K562 (cell line): Measurements from ENCODE around the gene KDM2A. TPM values are rescaled to one million over a fixed set of nuclear protein-coding genes. Genes with fewer than 3 reads are reported as not detected.

Experiments
- ATAC-seq: fragments of 200-7000 bp; cut with Tn5 transposase; 3 replicates; pipeline ENCODE4 v1.9.1; 2020; ENCODE audit warnings: moderate library complexity
- BruUV-seq: library from RNA; stranded (reverse); fragments of 400-500 nt; replicated peaks from 2 replicates; lab custom pipeline; 2021; lab: Mats Ljungman, UMichigan
- CTCF ChIA-PET: fragments of 300-600 bp; formaldehyde crosslinking; extraction: SDS; loops from one replicate; lab custom pipeline; 2021; ENCODE audit warnings: low intra/inter-chr PET ratio; lab: Yijun Ruan, JAX
- POLR2A ChIA-PET: fragments of 300-600, 350-650 bp; sonication (Branson Sonifier 250); formaldehyde crosslinking; extraction: SDS; loops from one replicate; lab custom pipeline; 2021; ENCODE audit warnings: antibody characterized with exemption, inconsistent platforms; lab: Yijun Ruan, JAX
- DNase-seq, 4 experiments: peaks; one replicate each; pipeline versions ENCODE4 v3.0.0 to v3.0.0-alpha.2; 2011 to 2018; ENCODE audit warnings: low spot score in 3 of 4, mixed read lengths in 3 of 4; ENCODE audit errors: extremely low read depth in 1 of 4
- FAIRE-seq: peaks from 2 replicates; lab custom pipeline; 2011; peaks lifted over from hg19 to GRCh38; lab: Jason Lieb, UNC
- H2AFZ ChIP-seq: 2 replicates; pipeline ENCODE4 v1.6.0; 2011; ENCODE audit warnings: low read depth, low read length, control low read depth, inconsistent platforms
- H3K27ac ChIP-seq: fragments of 200-600 bp; 3 replicates; pipeline ENCODE4 v1.8.0; 2011; ENCODE audit warnings: low read depth, mild to moderate bottlenecking, control low read depth, inconsistent platforms, low read length, moderate library complexity, mixed read lengths; ENCODE audit errors: extremely low read depth
- H3K27me3 ChIP-seq, 2 experiments: fragments of 300-600 bp in 1 of 2; 2 replicates in 1 of 2; 3 replicates in 1 of 2; pipeline versions ENCODE4 v1.6.0 to v1.8.0; 2011; ENCODE audit warnings: inconsistent platforms in 2 of 2, low read length in 2 of 2, mild to moderate bottlenecking in 1 of 2, mixed read lengths in 1 of 2, moderate library complexity in 1 of 2; ENCODE audit not compliant: control insufficient read depth in 2 of 2, insufficient read depth in 2 of 2
- H3K36me3 ChIP-seq: fragments of 300-600 bp; 3 replicates; pipeline ENCODE4 v1.8.0; 2011; ENCODE audit warnings: mild to moderate bottlenecking, low read length, inconsistent platforms; ENCODE audit not compliant: control insufficient read depth, insufficient read depth
- H3K4me1 ChIP-seq, 2 experiments: fragments of 200-600 bp in 1 of 2; replicated peaks in 1 of 2; 2 replicates in 1 of 2; 3 replicates in 1 of 2; pipeline versions ENCODE4 v1.5.1 to v1.8.0; 2011; ENCODE audit warnings: inconsistent platforms in 2 of 2, low read length in 2 of 2, mild to moderate bottlenecking in 1 of 2, mixed read lengths in 1 of 2, moderate library complexity in 1 of 2; ENCODE audit not compliant: control insufficient read depth in 2 of 2, insufficient read depth in 2 of 2
- H3K4me2 ChIP-seq: 2 replicates; pipeline ENCODE4 v1.6.1; 2011; ENCODE audit warnings: low read length, control low read depth, inconsistent platforms, mixed read lengths; ENCODE audit not compliant: insufficient read depth
- H3K4me3 ChIP-seq: fragments of 200-600 bp; sonication (generic), shearing (Covaris generic); 2 replicates; pipeline ENCODE4 v1.5.1; 2016; ENCODE audit warnings: control low read depth, inconsistent platforms
- H3K79me2 ChIP-seq: fragments of 200-600 bp; 3 replicates; pipeline ENCODE4 v1.8.0; 2011; ENCODE audit warnings: low read length, inconsistent platforms; ENCODE audit not compliant: control insufficient read depth, insufficient read depth
- H3K9ac ChIP-seq, 2 experiments: 2 replicates each; pipeline versions ENCODE4 v1.6.0 to v1.6.1; 2011; ENCODE audit warnings: low read depth in 2 of 2, low read length in 2 of 2, control low read depth in 1 of 2, inconsistent platforms in 1 of 2, mild to moderate bottlenecking in 1 of 2, mixed read lengths in 1 of 2; ENCODE audit not compliant: insufficient read depth in 1 of 2
- H3K9me1 ChIP-seq: one replicate; pipeline ENCODE4 v1.6.0; 2011; ENCODE audit warnings: inconsistent platforms, mild to moderate bottlenecking, low read length, moderate library complexity; ENCODE audit not compliant: control insufficient read depth, insufficient read depth
- H3K9me3 ChIP-seq: replicated peaks from 2 replicates; pipeline ENCODE4 v1.5.1; 2011; ENCODE audit warnings: low read depth, low read length, inconsistent platforms; ENCODE audit not compliant: control insufficient read depth, insufficient read depth
- H4K20me1 ChIP-seq: replicated peaks from 2 replicates; pipeline ENCODE4 v1.6.1; 2011; ENCODE audit warnings: low read length, inconsistent platforms, mixed read lengths; ENCODE audit not compliant: control insufficient read depth, insufficient read depth
- ADNP ChIP-seq: fragments of 200-800 bp; sonication (Bioruptor generic); IDR thresholded peaks from 2 replicates; pipeline ENCODE4 v1.6.1; 2016; ENCODE audit warnings: missing genetic modification characterization, missing compliant biosample characterization
- ATF2 ChIP-seq: sonication (generic); formaldehyde crosslinking; IDR thresholded peaks from 2 replicates; pipeline ENCODE4 v1.8.1; 2022; ENCODE audit warnings: missing genetic modification reagents
- HDAC1 ChIP-seq, 2 experiments: fragments of 450-650 bp; IDR thresholded peaks; 2 replicates each; pipeline ENCODE4 v1.6.1; 2016 to 2017; ENCODE audit warnings: inconsistent platforms in 1 of 2, mild to moderate bottlenecking in 1 of 2, moderate library complexity in 1 of 2
- KAT7 ChIP-seq: sonication (generic); formaldehyde crosslinking; IDR thresholded peaks from 2 replicates; pipeline ENCODE4 v1.8.0; 2022; ENCODE audit warnings: missing genetic modification reagents, mild to moderate bottlenecking, borderline replicate concordance
- KDM1A ChIP-seq, 2 experiments: fragments of 450-650 bp; IDR thresholded peaks; 2 replicates each; pipeline ENCODE4 v1.6.1; 2016; ENCODE audit warnings: mild to moderate bottlenecking in 2 of 2
- MLX ChIP-seq, 2 experiments: fragments of 450-650 bp in 1 of 2; sonication (generic) in 1 of 2; formaldehyde crosslinking; conservative IDR thresholded peaks; 2 replicates each; pipeline versions ENCODE4 v1.4.0 to v1.8.1; 2020 to 2022; ENCODE audit warnings: mild to moderate bottlenecking in 1 of 2, missing genetic modification reagents in 1 of 2
- MNT ChIP-seq, 2 experiments: fragments of 450-650 bp; conservative IDR thresholded peaks; 2 replicates each; pipeline ENCODE4 v1.6.1; 2017; ENCODE audit warnings: mild to moderate bottlenecking in 2 of 2, moderate library complexity in 2 of 2
- MXD1 ChIP-seq: fragments of 250-450 bp; sonication (Bioruptor Pico); IDR thresholded peaks from 2 replicates; pipeline ENCODE4 v1.8.0; 2021; ENCODE audit warnings: borderline replicate concordance, mild to moderate bottlenecking, moderate library complexity; ENCODE audit not compliant: poor library complexity, severe bottlenecking
- POLR2A ChIP-seq: fragments of 450-650 bp; conservative IDR thresholded peaks from 2 replicates; pipeline ENCODE4 v1.6.1; 2016
- ZFP30 ChIP-seq: fragments of 250-450 bp; sonication (Bioruptor Pico); IDR thresholded peaks from 2 replicates; pipeline ENCODE4 v1.8.0; 2022; ENCODE audit warnings: moderate library complexity, mild to moderate bottlenecking, inconsistent platforms, borderline replicate concordance
- ZNF140 ChIP-seq: fragments of 250-450 bp; sonication (Bioruptor Pico); IDR thresholded peaks from 2 replicates; pipeline ENCODE4 v1.8.0; 2021; ENCODE audit warnings: moderate library complexity, mild to moderate bottlenecking, inconsistent platforms
- WGBS: fragments of 100-300 bp; shearing (Covaris generic); methylation state at CpG from one replicate; pipeline ENCODE4 v1.1.6; 2016; ENCODE audit warnings: low coverage, mixed read lengths; ENCODE audit not compliant: insufficient coverage; ENCODE audit errors: missing lambda C conversion rate; 5-methylcytosine and 5-hydroxymethylcytosine counted together
- in situ Hi-C: fragments of 300-500 bp; cut with MboI; formaldehyde crosslinking; loops from 4 replicates; pipeline ENCODE4 v1.15.0; 2018; ENCODE audit warnings: inconsistent platforms, mixed read lengths
- intact Hi-C: fragments of 100-400 bp; cut with micrococcal nuclease; formaldehyde crosslinking; loops from 2 replicates; pipeline ENCODE4 v1.14.2; 2022
- polyA plus RNA-seq, 8 experiments: library from polyadenylated mRNA; depleted of rRNA in 4 of 8; stranded (reverse) in 5 of 8; unstranded in 3 of 8; fragments of >200 nt; fragmentation: Nextera tagmentation in 2 of 8; fragmentation: Illumina TruSeq in 1 of 8; extraction: Ambion mirVana in 2 of 8; extraction: Trizol in 1 of 8; gene quantifications; 2 replicates each; pipeline versions ENCODE4 v1.2.1 to v1.2.3, GENCODE V29; 2011 to 2014; ENCODE audit warnings: inconsistent platforms in 1 of 8, missing spikeins in 1 of 8
- total RNA-seq, 7 experiments: library from RNA; depleted of rRNA in 6 of 7; stranded (reverse); fragments of >200 nt in 6 of 7; fragmentation: Illumina TruSeq in 2 of 7; extraction: Trizol in 2 of 7; gene quantifications; 2 replicates each; pipeline versions ENCODE4 v1.2.1 to v1.2.3, GENCODE V29; 2011 to 2021; ENCODE audit warnings: low replicate concordance in 1 of 7

The KDM2A gene
- total and polyA plus RNA-seq, 9 of the 15 experiments (the other 6 are each of a cell fraction or from before 2014, with no cell fraction given): 5.0 to 39.3 (median 21.3) TPM

GRCh38 chr11:67083786-67084366 is 35.2 kb upstream of the KDM2A start:
- Histone ChIP-seq H3K9me3 (no peaks in the 10 kb centered on the region), H3K79me2 (no peaks in the 10 kb centered on the region), H3K4me2 (no peak overlapping the region), H4K20me1 (no peaks in the 10 kb centered on the region), H3K9ac (no peak overlapping the region), H3K27ac (no peak overlapping the region), H3K36me3 (no peaks in the 10 kb centered on the region), H3K27me3 (no peaks in the 10 kb centered on the region), H3K4me3 (no peak overlapping the region), H3K4me1 (peaks cover 12 to 15% of the 10 kb centered on the region in 2 experiments; a peak in 4 of 5 replicates), H2AFZ (no peak overlapping the region), H3K9me1 (no peaks in the 10 kb centered on the region)
- in situ Hi-C loops: loop anchor here (5.0 kb wide), 1 partner anchor 233 kb away; no protein-coding TSS in a partner anchor
- CTCF ChIA-PET: no interaction called here
- ATAC-seq: no peak
- FAIRE-seq: no peak
- POLR2A ChIA-PET: interaction anchor here (0.7 to 1.0 kb wide), 3 partner anchors 10 to 233 kb away, joined by 3 to 4 read pairs (median 3); no protein-coding TSS in a partner anchor
- WGBS: 43% methylated on average over 8 of the region's 8 CpGs
- DNase-seq: no peak
- no TSS peak for BruUV-seq
- intact Hi-C loops: loop anchor here (5.0 kb wide), 2 partner anchors 178 to 298 kb away; no protein-coding TSS in a partner anchor
- TF ChIP-seq MXD1: no peak
- peak; percentile 66 to 80; a peak in 3 of 4 replicates for TF ChIP-seq KDM1A (IDR thresholded peaks at IDR 0.05)
- TF ChIP-seq POLR2A: no peak

GRCh38 chr11:67085617-67086016 is 33.4 kb upstream of the KDM2A start:
- in situ Hi-C loops: no loop called here
- FAIRE-seq: no peak
- TF ChIP-seq ADNP (0 out of 2 replicates have a peak, but pooled peaks have one; percentile 36), ATF2 (CRISPR knock-in tag) (no peak), ZFP30 (CRISPR knock-in tag) (no peak), ZNF140 (no peak), MNT (conservative IDR thresholded peaks at IDR 0.05) (no peak), KAT7 (CRISPR knock-in tag) (no peak), MLX (CRISPR knock-in tag; conservative IDR thresholded peaks at IDR 0.05) (no peak), HDAC1 (IDR thresholded peaks at IDR 0.05) (no peak)

More at GRCh38 chr11:67085617-67086016, 33.4 kb upstream of the KDM2A start:
- Histone ChIP-seq H3K9ac (no peak overlapping the region), H3K9me1 (no peaks in the 10 kb centered on the region), H3K27ac (no peak overlapping the region), H3K36me3 (no peaks in the 10 kb centered on the region), H2AFZ (no peak overlapping the region), H3K79me2 (no peaks in the 10 kb centered on the region), H3K4me1 (peaks cover 14 to 18% of the 10 kb centered on the region in 2 experiments; a peak in 4 of 5 replicates), H3K27me3 (no peaks in the 10 kb centered on the region), H3K4me3 (no peak overlapping the region), H3K4me2 (no peak overlapping the region), H4K20me1 (no peaks in the 10 kb centered on the region), H3K9me3 (no peaks in the 10 kb centered on the region)
- no TSS peak for BruUV-seq
- DNase-seq (no peak), ATAC-seq (no peak)
- intact Hi-C loops: no loop called here
- POLR2A ChIA-PET: no interaction called here
- whole genome bisulfite sequencing: 68% methylated on average over 5 of the region's 5 CpGs
- CTCF ChIA-PET: interaction anchor here (0.6 kb wide), 1 partner anchor 296 kb away, joined by 5 read pairs; no protein-coding TSS in a partner anchor
